GM12892 (cell line): ENCODE results near the gene ITPR3.

ENCODE experiments used
- POLR2A ChIP-seq: IDR thresholded peaks from 2 replicates; pipeline ENCODE4 v1.6.1; 2011; ENCODE audit warnings: low read depth, low read length, control low read depth
- POLR2AphosphoS5 ChIP-seq: IDR thresholded peaks from 2 replicates; pipeline ENCODE4 v1.6.1; 2011; ENCODE audit warnings: low read depth, low read length, control low read depth

DNA sequence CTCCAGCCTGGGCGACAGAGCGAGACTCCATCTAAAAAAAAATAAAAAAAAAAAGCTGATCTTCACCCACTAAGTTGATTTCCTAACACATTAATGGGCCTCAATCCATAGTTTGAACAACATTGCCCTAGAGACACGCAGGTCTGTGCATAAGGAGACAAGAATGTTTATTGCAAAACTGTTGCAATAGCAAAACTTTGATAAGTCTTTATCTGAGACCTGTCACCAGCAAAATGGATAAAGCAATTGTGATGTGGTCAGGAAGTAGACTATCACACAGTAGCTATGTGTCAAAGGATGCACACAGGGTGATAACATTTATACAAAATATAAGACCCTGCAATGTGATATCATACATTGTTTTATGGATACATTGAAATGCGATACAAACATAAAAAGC is 4.2 kb upstream of the ITPR3 start:
- no peak for TF ChIP-seq POLR2A
- TF ChIP-seq POLR2AphosphoS5 = no peak
